SU-DHL-6 (cell line): Measurements from ENCODE around the gene CCDC167.

Experiments used
- H2AFZ ChIP-seq: fragments of 200-600 bp; sonication (generic); 2 replicates; pipeline ENCODE4 v1.6.1; 2014; ENCODE audit warnings: low read depth, mild to moderate bottlenecking, moderate library complexity, mixed read lengths, antibody characterized with exemption, low read length; ENCODE audit not compliant: severe bottlenecking
- H3F3A ChIP-seq: fragments of 200-600 bp; shearing (Covaris generic); 2 replicates; pipeline ENCODE4 v1.6.0; 2016; ENCODE audit warnings: antibody characterized with exemption, mild to moderate bottlenecking; ENCODE audit not compliant: insufficient read depth
- H3K27ac ChIP-seq: fragments of 200-600 bp; sonication (generic); 2 replicates; pipeline ENCODE4 v1.5.1; 2016; ENCODE audit warnings: low read depth, mild to moderate bottlenecking, low read length, moderate library complexity, mixed read lengths
- H3K27me3 ChIP-seq: fragments of 200-600 bp; sonication (generic), shearing (Covaris generic); 2 replicates; pipeline ENCODE4 v1.6.0; 2014; ENCODE audit warnings: mild to moderate bottlenecking, low read length
- H3K36me3 ChIP-seq: fragments of 200-600 bp; sonication (generic); 2 replicates; pipeline ENCODE4 v1.6.1; 2014; ENCODE audit warnings: mild to moderate bottlenecking, low read length, mixed read lengths
- H3K4me2 ChIP-seq: fragments of 300-600, 200-600 bp; shearing (Covaris generic), sonication (generic); 2 replicates; pipeline ENCODE4 v1.6.0; 2014; ENCODE audit warnings: low read length, low read depth, mild to moderate bottlenecking; ENCODE audit not compliant: poor library complexity, severe bottlenecking
- H3K4me3 ChIP-seq: fragments of 200-600 bp; sonication (generic); 2 replicates; pipeline ENCODE4 v1.5.1; 2014; ENCODE audit warnings: antibody characterized with exemption, low read length, mild to moderate bottlenecking, mixed read lengths; ENCODE audit not compliant: insufficient read depth, poor library complexity, severe bottlenecking
- H3K79me2 ChIP-seq: fragments of 200-600 bp; sonication (generic); 2 replicates; pipeline ENCODE4 v1.6.1; 2014; ENCODE audit warnings: mild to moderate bottlenecking, low read length, moderate library complexity; ENCODE audit not compliant: insufficient read depth
- H3K9ac ChIP-seq: fragments of 200-600 bp; sonication (generic); 2 replicates; pipeline ENCODE4 v1.7.0; 2014; ENCODE audit warnings: mild to moderate bottlenecking, low read length
- H3K9me2 ChIP-seq: fragments of 200-600 bp; sonication (generic); replicated peaks from 2 replicates; pipeline ENCODE4 v1.6.1; 2014; ENCODE audit warnings: low read length; ENCODE audit not compliant: insufficient read depth
- H3K9me3 ChIP-seq: fragments of 200-600 bp; sonication (generic); 2 replicates; pipeline ENCODE4 v1.6.1; 2014; ENCODE audit warnings: low read length, mixed read lengths; ENCODE audit not compliant: insufficient read depth
- H4K20me1 ChIP-seq: fragments of 200-600 bp; sonication (generic); 2 replicates; pipeline ENCODE4 v1.6.1; 2014; ENCODE audit warnings: low read depth, mild to moderate bottlenecking, antibody characterized with exemption, low read length, moderate library complexity, mixed read lengths
- CTCF ChIP-seq: fragments of 200-600 bp; sonication (generic); IDR thresholded peaks from one replicate; pipeline ENCODE4 v1.5.1; 2017; ENCODE audit warnings: antibody characterized with exemption, mild to moderate bottlenecking, low read length, moderate library complexity; ENCODE audit not compliant: insufficient read depth, poor library complexity, severe bottlenecking
- EZH2phosphoT487 ChIP-seq: fragments of 200-600 bp; sonication (generic), shearing (Covaris generic); conservative IDR thresholded peaks from 2 replicates; pipeline ENCODE4 v1.6.1; 2018; ENCODE audit warnings: mild to moderate bottlenecking, antibody characterized with exemption, low read length, moderate library complexity, mixed read lengths

Gene CCDC167

GRCh38 chr6:37481711-37482605 is 17.7 kb downstream of the CCDC167 start:
- Histone ChIP-seq H3K9ac (no peak overlapping the region), H3K79me2 (no peaks in the 10 kb centered on the region), H3K27ac (no peak overlapping the region), H3F3A (peaks cover 7% of the 10 kb centered on the region; the same call in 1 of the 2 replicates), H3K9me2 (no peaks in the 10 kb centered on the region), H3K4me2 (no peak overlapping the region), H3K4me3 (no peak overlapping the region), H4K20me1 (no peaks in the 10 kb centered on the region; the same call in 1 of the 2 replicates), H3K36me3 (no peaks in the 10 kb centered on the region), H3K9me3 (no peaks in the 10 kb centered on the region), H2AFZ (no peak overlapping the region), H3K27me3 (no peaks in the 10 kb centered on the region)
- no peak for TF ChIP-seq CTCF
- TF ChIP-seq EZH2phosphoT487 = no peak

- no peaks in the 10 kb centered on the region for H3K27me3 ChIP-seq
- no peaks in the 10 kb centered on the region for H3K79me2 ChIP-seq
- no peak for TF ChIP-seq CTCF
- TF ChIP-seq EZH2phosphoT487 = no peak
- H3K27ac ChIP-seq = no peak overlapping the region
- no peak overlapping the region for H3K9ac ChIP-seq
- no peaks in the 10 kb centered on the region; the same call in 1 of the 2 replicates for H4K20me1 ChIP-seq
- H3K9me3 ChIP-seq = no peaks in the 10 kb centered on the region
- no peak overlapping the region for H3K4me3 ChIP-seq
- H3K4me2 ChIP-seq = no peak overlapping the region
- no peaks in the 10 kb centered on the region for H3K9me2 ChIP-seq
- no peaks in the 10 kb centered on the region for H3K36me3 ChIP-seq
- H2AFZ ChIP-seq = no peak overlapping the region
- H3F3A ChIP-seq = peaks cover 7% of the 10 kb centered on the region; the same call in 1 of the 2 replicates
Measured at GRCh38 chr6:37480951-37481534, 18.6 kb downstream of the CCDC167 start.

- TF ChIP-seq EZH2phosphoT487 (no peak), CTCF (no peak)
- Histone ChIP-seq H3K36me3 (no peaks in the 10 kb centered on the region), H3K9me3 (no peaks in the 10 kb centered on the region), H2AFZ (no peak overlapping the region), H3K27ac (no peak overlapping the region), H3K79me2 (no peaks in the 10 kb centered on the region), H3K27me3 (no peaks in the 10 kb centered on the region), H3K4me2 (no peak overlapping the region), H3K9me2 (no peaks in the 10 kb centered on the region), H3K9ac (no peak overlapping the region), H3K4me3 (no peak overlapping the region), H4K20me1 (no peaks in the 10 kb centered on the region; the same call in 1 of the 2 replicates), H3F3A (no peaks in the 10 kb centered on the region)
Measured at GRCh38 chr6:37480118-37480736, 19.5 kb downstream of the CCDC167 start.
